Trophoblast cell (in vitro differentiated cells and primary cell): Measurements from ENCODE around the gene HS6ST1.

Experiments
- DNase-seq, 2 donors: peaks; one replicate each; pipeline ENCODE4 v3.0.0-alpha.2; 2016
- H2AFZ ChIP-seq: 2 replicates; pipeline ENCODE4 v1.6.1; 2013; ENCODE audit warnings: low read length, moderate library complexity, mild to moderate bottlenecking; ENCODE audit not compliant: insufficient read depth, poor library complexity
- H2AK5ac ChIP-seq: 2 replicates; pipeline ENCODE4 v1.6.1; 2013; ENCODE audit warnings: mild to moderate bottlenecking, low read length
- H2BK120ac ChIP-seq: 2 replicates; pipeline ENCODE4 v1.6.1; 2013; ENCODE audit warnings: low read length, mild to moderate bottlenecking, moderate library complexity; ENCODE audit not compliant: insufficient read depth, poor library complexity
- H2BK12ac ChIP-seq: 2 replicates; pipeline ENCODE4 v1.6.1; 2013; ENCODE audit warnings: mild to moderate bottlenecking, low read length, moderate library complexity
- H2BK5ac ChIP-seq: 2 replicates; pipeline ENCODE4 v1.6.1; 2013; ENCODE audit warnings: low read length, low read depth, moderate library complexity, mild to moderate bottlenecking; ENCODE audit not compliant: poor library complexity
- H3K14ac ChIP-seq: 2 replicates; pipeline ENCODE4 v1.6.1; 2013; ENCODE audit warnings: mild to moderate bottlenecking, low read length
- H3K18ac ChIP-seq: 2 replicates; pipeline ENCODE4 v1.6.1; 2013; ENCODE audit warnings: mild to moderate bottlenecking, low read length
- H3K23ac ChIP-seq: 2 replicates; pipeline ENCODE4 v1.6.1; 2013; ENCODE audit warnings: low read length
- H3K27ac ChIP-seq: 2 replicates; pipeline ENCODE4 v1.5.1; 2013; ENCODE audit warnings: low read depth, mild to moderate bottlenecking, inconsistent platforms, low read length, moderate library complexity
- H3K27me3 ChIP-seq: 2 replicates; pipeline ENCODE4 v1.6.1; 2013; ENCODE audit warnings: inconsistent platforms, mild to moderate bottlenecking, low read length, moderate library complexity; ENCODE audit not compliant: insufficient read depth
- H3K36me3 ChIP-seq, 2 experiments: 1 replicate in 1 of 2; 2 replicates in 1 of 2; pipeline ENCODE4 v1.6.1; 2013; ENCODE audit warnings: low read length in 2 of 2, mild to moderate bottlenecking in 2 of 2, moderate library complexity in 1 of 2; ENCODE audit not compliant: insufficient read depth in 2 of 2, control insufficient read depth in 1 of 2
- H3K4ac ChIP-seq: 2 replicates; pipeline ENCODE4 v1.6.1; 2013; ENCODE audit warnings: low read depth, mild to moderate bottlenecking, low read length, moderate library complexity
- H3K4me1 ChIP-seq, 2 experiments: 1 replicate in 1 of 2; 2 replicates in 1 of 2; pipeline ENCODE4 v1.6.1; 2013; ENCODE audit warnings: low read length in 2 of 2, mild to moderate bottlenecking in 2 of 2, moderate library complexity in 1 of 2; ENCODE audit not compliant: insufficient read depth in 2 of 2, control insufficient read depth in 1 of 2
- H3K4me2 ChIP-seq: 2 replicates; pipeline ENCODE4 v1.6.1; 2013; ENCODE audit warnings: inconsistent platforms, mild to moderate bottlenecking, low read length, moderate library complexity
- H3K4me3 ChIP-seq: 2 replicates; pipeline ENCODE4 v1.5.1; 2013; ENCODE audit warnings: mild to moderate bottlenecking, low read depth, low read length, inconsistent platforms
- H3K79me1 ChIP-seq: one replicate; pipeline ENCODE4 v1.6.1; 2013; ENCODE audit warnings: low read length
- H3K79me2 ChIP-seq: 2 replicates; pipeline ENCODE4 v1.6.1; 2013; ENCODE audit warnings: low read length, mild to moderate bottlenecking; ENCODE audit not compliant: control insufficient read depth, insufficient read depth, poor library complexity
- H3K9ac ChIP-seq: 2 replicates; pipeline ENCODE4 v1.6.1; 2013; ENCODE audit warnings: mild to moderate bottlenecking, low read length
- H3K9me3 ChIP-seq: 2 replicates; pipeline ENCODE4 v1.6.1; 2013; ENCODE audit warnings: low read depth, mild to moderate bottlenecking, control low read depth, inconsistent platforms, low read length; ENCODE audit not compliant: insufficient read depth
- H4K12ac ChIP-seq: 2 replicates; pipeline ENCODE4 v1.6.1; 2013; ENCODE audit warnings: low read depth, mild to moderate bottlenecking, low read length, moderate library complexity
- H4K8ac ChIP-seq: 2 replicates; pipeline ENCODE4 v1.6.1; 2013; ENCODE audit warnings: low read depth, mild to moderate bottlenecking, low read length, moderate library complexity
- H4K91ac ChIP-seq: one replicate; pipeline ENCODE4 v1.6.1; 2013; ENCODE audit warnings: low read depth, mild to moderate bottlenecking, low read length, moderate library complexity
- WGBS: extraction: QIAGEN DNeasy Blood & Tissue Kit; methylation state at CpG from one replicate; pipeline ENCODE4 v1.1.7; 2013; ENCODE audit warnings: missing lambda C conversion rate; ENCODE audit not compliant: insufficient read length, insufficient coverage; ENCODE audit errors: extremely low coverage; 5-methylcytosine and 5-hydroxymethylcytosine counted together

HS6ST1 gene

DNA sequence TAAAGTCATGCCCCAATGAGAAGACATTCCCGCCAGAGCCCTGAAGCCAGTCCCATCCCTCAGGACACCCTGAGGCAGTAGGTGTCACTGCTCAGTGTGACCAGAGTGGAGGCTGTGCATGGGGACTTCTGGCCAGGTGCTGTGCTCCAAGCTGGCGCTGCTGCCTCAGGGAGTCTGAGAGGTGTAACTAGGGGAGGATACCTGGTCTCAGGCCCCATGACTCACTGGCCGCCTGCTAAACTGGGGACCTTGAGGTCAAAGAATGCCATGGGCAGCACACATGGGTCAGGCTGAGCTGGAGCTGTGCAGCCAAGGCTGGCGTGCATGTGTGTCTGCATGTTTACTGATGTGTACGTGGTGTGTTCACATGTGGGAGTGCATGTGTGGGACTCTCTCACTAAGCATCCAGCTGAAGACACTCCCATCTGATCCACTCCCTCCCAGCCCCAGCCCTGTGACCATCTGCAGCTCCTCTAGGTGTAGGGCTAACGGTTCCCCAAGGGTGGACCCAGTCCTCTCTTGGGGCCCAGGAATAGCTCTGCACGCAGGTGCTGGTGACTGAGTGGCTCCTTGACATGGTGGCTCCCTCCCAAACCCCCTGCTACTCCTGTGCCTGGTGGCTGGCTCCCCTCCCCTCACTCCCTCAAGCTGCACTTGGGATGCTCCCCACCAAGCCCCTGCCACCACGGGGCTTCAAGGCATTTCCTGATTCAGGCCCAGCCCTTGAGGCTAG lies 16.5 kb downstream of the HS6ST1 start:
- H2BK120ac ChIP-seq, result no peak overlapping the region
- H2BK12ac ChIP-seq, result peak overlapping the region; percentile 21
- no peak overlapping the region for H3K4me3 ChIP-seq
- peaks cover 22% of the 10 kb centered on the region for H3K79me1 ChIP-seq
- no peak overlapping the region for H3K14ac ChIP-seq
- H4K91ac ChIP-seq, result peak overlapping the region; percentile 6
- H3K9me3 ChIP-seq, result peaks cover 2% of the 10 kb centered on the region
- H3K23ac ChIP-seq, result no peak overlapping the region
- peak; percentile 94 to 97 for DNase-seq
- H4K12ac ChIP-seq, result no peak overlapping the region
- H3K4me2 ChIP-seq, result no peak overlapping the region
- H3K18ac ChIP-seq, result peak overlapping the region; percentile 55
- no peak overlapping the region for H3K9ac ChIP-seq
- H3K36me3 ChIP-seq, result peaks cover 4% of the 10 kb centered on the region in 2 experiments
- peaks cover 12% of the 10 kb centered on the region for H3K79me2 ChIP-seq
- no peaks in the 10 kb centered on the region for H3K27me3 ChIP-seq
- no peak overlapping the region for H2BK5ac ChIP-seq
- no peak overlapping the region for H2AFZ ChIP-seq
- H3K27ac ChIP-seq, result no peak overlapping the region
- peaks cover 42 to 52% of the 10 kb centered on the region in 2 experiments for H3K4me1 ChIP-seq
- no CpG with 5 or more reads among the region's 8 CpGs for WGBS
- H3K4ac ChIP-seq, result peak overlapping the region; percentile 13
- H4K8ac ChIP-seq, result no peak overlapping the region
- peak overlapping the region; percentile 3 for H2AK5ac ChIP-seq

DNA sequence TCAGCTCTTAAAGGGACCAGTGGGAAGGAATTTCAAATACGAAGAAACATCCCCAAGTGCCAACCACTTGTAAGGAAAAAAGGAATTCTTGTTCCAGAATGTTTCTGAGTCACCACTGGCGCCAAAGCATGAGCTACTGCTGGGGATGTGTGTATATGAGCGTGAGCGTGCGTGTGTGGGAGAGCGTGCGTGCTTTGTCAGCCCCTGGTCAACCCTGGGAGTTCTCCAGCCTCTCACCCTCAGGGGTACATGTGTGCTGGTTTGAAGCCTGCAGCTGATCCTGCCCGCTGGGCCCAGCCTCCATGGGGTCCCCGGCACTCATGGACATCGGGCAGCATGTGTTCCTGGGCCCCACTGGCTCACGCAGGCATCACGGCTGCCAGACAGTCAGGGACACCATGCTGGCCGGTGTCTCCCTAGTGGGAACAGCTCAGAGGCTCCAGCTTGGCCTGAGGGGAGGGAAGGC lies 17.1 kb downstream of the HS6ST1 start:
- H3K18ac ChIP-seq, result peak overlapping the region; percentile 20
- no peak overlapping the region for H4K91ac ChIP-seq
- H2BK120ac ChIP-seq, result no peak overlapping the region
- H4K12ac ChIP-seq, result no peak overlapping the region
- H2BK5ac ChIP-seq, result no peak overlapping the region
- no peak overlapping the region for H3K23ac ChIP-seq
- peaks cover 40 to 46% of the 10 kb centered on the region in 2 experiments for H3K4me1 ChIP-seq
- no CpG with 5 or more reads among the region's 13 CpGs for WGBS
- no peak overlapping the region for H2AFZ ChIP-seq
- H3K27ac ChIP-seq, result no peak overlapping the region
- peaks cover 2% of the 10 kb centered on the region for H3K9me3 ChIP-seq
- peak overlapping the region; percentile 5 for H3K14ac ChIP-seq
- DNase-seq, result peak; percentile 81 to 92
- no peak overlapping the region for H3K4ac ChIP-seq
- no peak overlapping the region for H3K4me2 ChIP-seq
- no peaks in the 10 kb centered on the region for H3K27me3 ChIP-seq
- peaks cover 4% of the 10 kb centered on the region in 2 experiments for H3K36me3 ChIP-seq
- peaks cover 12% of the 10 kb centered on the region for H3K79me2 ChIP-seq
- no peak overlapping the region for H2AK5ac ChIP-seq
- H3K4me3 ChIP-seq, result no peak overlapping the region
- H3K9ac ChIP-seq, result no peak overlapping the region
- no peak overlapping the region for H4K8ac ChIP-seq
- H3K79me1 ChIP-seq, result peaks cover 22% of the 10 kb centered on the region
- H2BK12ac ChIP-seq, result no peak overlapping the region

DNA sequence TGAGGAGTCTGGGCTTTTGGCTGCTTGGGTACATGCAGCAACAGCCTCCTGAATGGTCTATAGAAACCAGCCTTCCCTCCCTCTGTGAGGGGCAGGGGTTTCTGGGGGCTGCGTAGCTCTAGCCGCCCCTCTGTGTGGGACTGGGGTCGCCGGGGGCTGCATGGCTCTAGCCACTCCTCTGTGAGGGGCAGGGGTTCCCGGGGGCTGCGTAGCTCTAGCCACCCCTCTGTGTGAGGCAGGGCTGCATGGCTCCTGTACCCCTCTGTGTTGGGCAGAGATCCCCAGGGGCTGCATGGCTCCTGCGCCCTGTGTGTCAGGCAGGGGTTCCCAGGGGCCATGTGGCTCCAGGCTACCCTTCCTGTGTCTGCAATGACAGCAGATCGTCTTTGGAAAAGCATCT lies 17.6 kb downstream of the HS6ST1 start:
- no peak overlapping the region for H2AFZ ChIP-seq
- peaks cover 35 to 41% of the 10 kb centered on the region in 2 experiments for H3K4me1 ChIP-seq
- peaks cover 12% of the 10 kb centered on the region for H3K79me2 ChIP-seq
- peak overlapping the region; percentile 28 for H3K18ac ChIP-seq
- H2BK120ac ChIP-seq, result no peak overlapping the region
- no peak overlapping the region for H4K8ac ChIP-seq
- no peak overlapping the region for H3K9ac ChIP-seq
- no CpG with 5 or more reads among the region's 8 CpGs for WGBS
- DNase-seq, result no peak
- no peak overlapping the region for H2BK5ac ChIP-seq
- no peak overlapping the region for H4K12ac ChIP-seq
- peak overlapping the region; percentile 9 for H3K4ac ChIP-seq
- H3K4me3 ChIP-seq, result no peak overlapping the region
- no peak overlapping the region for H3K14ac ChIP-seq
- H3K23ac ChIP-seq, result no peak overlapping the region
- peaks cover 2% of the 10 kb centered on the region for H3K9me3 ChIP-seq
- peaks cover 3 to 4% of the 10 kb centered on the region in 2 experiments for H3K36me3 ChIP-seq
- peaks cover 20% of the 10 kb centered on the region for H3K79me1 ChIP-seq
- H4K91ac ChIP-seq, result no peak overlapping the region
- H3K27ac ChIP-seq, result no peak overlapping the region
- no peak overlapping the region for H3K4me2 ChIP-seq
- H2AK5ac ChIP-seq, result no peak overlapping the region
- no peaks in the 10 kb centered on the region for H3K27me3 ChIP-seq
- H2BK12ac ChIP-seq, result no peak overlapping the region

DNA sequence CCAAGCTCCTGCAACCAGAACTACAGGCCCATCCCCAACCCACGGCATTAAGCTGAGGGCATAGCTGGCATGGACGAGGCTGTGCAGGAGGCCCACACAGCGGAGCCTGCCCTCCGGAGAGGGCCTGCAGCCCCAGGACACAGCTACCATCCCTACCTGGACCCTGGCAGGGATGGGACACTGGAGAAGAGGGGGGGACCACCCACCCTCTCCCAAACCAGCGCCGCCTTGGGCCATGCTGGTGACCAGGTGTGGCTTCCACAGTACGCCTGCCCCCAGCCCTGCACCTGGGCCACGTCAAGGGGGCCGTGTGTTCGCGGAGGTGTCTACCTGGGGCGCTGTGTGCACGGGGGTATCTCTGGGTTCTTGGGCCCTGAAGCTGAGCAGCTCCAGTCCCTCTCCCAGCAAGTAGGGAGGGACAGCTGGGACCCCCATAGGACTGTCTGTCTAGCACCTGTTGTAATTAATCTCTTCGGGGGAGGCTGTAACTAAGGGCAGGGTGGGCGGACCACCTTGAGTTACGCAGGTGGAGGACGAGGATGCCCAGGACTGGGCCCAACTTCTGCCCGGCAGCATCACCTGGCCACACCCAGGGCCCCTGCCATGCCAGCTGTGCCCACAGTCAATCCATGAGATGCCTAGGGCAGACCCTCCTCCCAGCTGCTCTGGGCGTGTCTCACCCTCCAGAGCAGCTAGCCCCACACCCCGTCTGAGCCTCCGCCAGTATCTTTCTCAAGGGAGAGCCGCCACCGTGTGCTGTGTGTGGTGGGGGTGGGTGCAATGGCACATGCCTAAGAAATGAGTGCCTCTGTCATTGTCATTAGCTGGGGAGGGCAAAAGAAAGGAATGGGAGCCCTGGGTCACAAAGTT lies 18.3 kb downstream of the HS6ST1 start:
- Histone ChIP-seq H3K9ac (no peak overlapping the region), H4K12ac (no peak overlapping the region), H3K23ac (no peak overlapping the region), H4K8ac (no peak overlapping the region), H3K4ac (no peak overlapping the region), H3K4me3 (no peak overlapping the region), H3K4me1 (peaks cover 29 to 35% of the 10 kb centered on the region in 2 experiments), H3K27ac (no peak overlapping the region), H2BK120ac (no peak overlapping the region), H3K36me3 (peaks cover 2 to 4% of the 10 kb centered on the region in 2 experiments), H3K79me2 (peaks cover 12% of the 10 kb centered on the region), H2BK12ac (no peak overlapping the region), H3K79me1 (peaks cover 15% of the 10 kb centered on the region), H4K91ac (no peak overlapping the region), H2BK5ac (no peak overlapping the region), H2AFZ (no peak overlapping the region), H3K9me3 (peaks cover 2% of the 10 kb centered on the region), H3K4me2 (no peak overlapping the region), H3K18ac (peak overlapping the region; percentile 38), H3K14ac (no peak overlapping the region), H2AK5ac (no peak overlapping the region), H3K27me3 (no peaks in the 10 kb centered on the region)
- no CpG with 5 or more reads among the region's 23 CpGs for WGBS
- peak; percentile 52 to 64 for DNase-seq
